ENCODE results near the gene NDRG2. TPM values are rescaled to one million over a fixed set of nuclear protein-coding genes. Genes with fewer than 3 reads are reported as not detected.

Gene NDRG2
- total and polyA plus RNA-seq, 11 donors = 187 to 661 (median 314) TPM

DNA sequence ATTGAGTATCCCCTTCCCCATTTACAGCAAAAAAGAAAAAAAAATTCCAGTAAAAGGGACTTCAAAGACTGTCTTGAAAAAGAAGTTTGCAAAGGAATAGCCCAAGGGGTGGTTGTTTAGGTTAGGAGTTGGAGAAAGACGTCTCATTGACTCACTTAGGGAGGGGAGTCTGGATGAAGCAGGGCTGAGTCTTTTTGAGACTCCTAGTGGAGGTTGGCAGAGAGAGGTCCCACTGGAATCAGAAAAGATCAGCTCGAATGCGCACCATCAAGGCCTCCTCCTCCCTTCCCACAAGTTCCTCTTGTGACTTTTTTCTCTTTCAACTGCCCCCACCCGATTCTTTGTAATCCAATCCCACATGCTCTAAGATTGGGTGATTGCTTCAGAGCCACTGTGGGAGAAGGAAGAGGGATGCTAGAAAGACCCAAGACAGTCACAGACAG is 47.2 kb upstream of the NDRG2 start:
- Histone ChIP-seq H3K4me3 (peak overlapping the region in 11 of 12 donors; percentile 68 to 99 (median 85)), H3K27ac (peak overlapping the region; percentile 86 to 99 (median 92)), H3K4me1 (peaks cover 0 to 40% (median 28%) of the 10 kb centered on the region in 12 donors), H3K36me3 (peaks cover 0 to 45% (median 38%) of the 10 kb centered on the region in 9 donors), H3K9me3 (no peaks in the 10 kb centered on the region), H3K27me3 (peaks cover 0 to 6% (median 0%) of the 10 kb centered on the region in 9 donors)
- ATAC-seq (peak in 3 of 4 donors; percentile 9 to 27 (median 27)), DNase-seq (peak in 3 of 5 donors; percentile 55 to 64 (median 58))
- WGBS, 4 donors = 36 to 47% (median 41%) methylated on average over 4 of the region's 4 CpGs
- peak in 1 of 2 donors; percentile 17 for TF ChIP-seq POLR2A (IDR thresholded peaks at IDR 0.05)
- no peak for TF ChIP-seq CTCF (IDR thresholded peaks at IDR 0.05)
- intact Hi-C loops (cut with DNase I) = loop anchor here in 1 of 10 donors (2.0 kb wide), 1 partner anchor 19 kb away; no protein-coding TSS in a partner anchor

DNA sequence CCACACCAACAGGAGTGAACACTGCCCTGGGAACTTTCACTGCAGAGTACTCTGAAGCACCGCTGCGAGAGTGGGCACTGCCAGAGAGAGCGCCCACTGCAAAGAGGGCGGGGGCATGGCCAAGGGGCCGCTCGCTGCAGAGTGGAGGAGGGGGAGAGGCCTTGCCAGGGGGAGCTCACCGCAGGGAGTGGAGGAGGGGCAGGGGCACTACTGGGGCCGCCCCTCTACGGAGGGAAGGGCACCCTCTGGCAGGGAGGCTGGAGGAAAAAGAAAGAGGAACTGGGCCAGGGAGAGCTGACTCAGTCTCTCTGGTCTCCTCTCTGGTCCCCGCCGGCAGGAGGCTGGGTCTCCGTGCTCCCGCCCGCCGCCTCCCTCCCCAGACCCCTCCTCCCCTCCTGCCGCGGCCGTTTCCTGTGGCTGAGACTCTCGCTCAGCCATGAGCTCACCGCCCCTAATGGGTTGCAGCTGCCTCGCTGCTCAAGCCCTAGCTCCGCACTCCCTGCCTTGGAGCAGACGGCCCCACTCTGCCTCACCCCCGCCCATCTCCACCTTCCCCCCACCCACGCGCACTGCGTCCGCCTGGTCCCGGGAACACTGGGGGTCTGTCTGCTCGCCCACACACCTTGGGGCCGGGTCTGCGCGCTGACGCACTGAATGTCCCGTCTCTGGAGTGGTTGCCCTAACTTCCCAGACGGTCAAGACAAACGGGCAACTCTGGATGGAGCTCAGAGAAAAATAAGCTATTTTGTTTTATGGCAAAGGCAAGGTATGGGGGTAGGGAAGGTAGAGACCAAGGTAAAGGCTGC is 46.6 kb upstream of the NDRG2 start:
- peak; percentile 90 to 95 (median 92) for DNase-seq
- H3K27ac ChIP-seq = peak overlapping the region; percentile 86 to 99 (median 92)
- peaks cover 0 to 40% (median 28%) of the 10 kb centered on the region in 12 donors for H3K4me1 ChIP-seq
- peaks cover 0 to 6% (median 0%) of the 10 kb centered on the region in 9 donors for H3K27me3 ChIP-seq
- ATAC-seq = peak; percentile 69 to 81 (median 74)
- intact Hi-C loops (cut with DNase I) = loop anchor here in 3 of 10 donors (1.0 to 2.0 kb wide), 4 partner anchors 19 to 33 kb away; no protein-coding TSS in a partner anchor
- TF ChIP-seq CTCF (IDR thresholded peaks at IDR 0.05) = peak in 1 of 12 donors; percentile 20
- TF ChIP-seq POLR2A (IDR thresholded peaks at IDR 0.05) = peak in 1 of 2 donors; percentile 39
- H3K36me3 ChIP-seq = peaks cover 0 to 39% (median 32%) of the 10 kb centered on the region in 9 donors
- peak overlapping the region; percentile 68 to 99 (median 82) for H3K4me3 ChIP-seq
- 2 to 8% (median 3%) methylated on average over 30 to 37 of the region's 37 CpGs for whole genome bisulfite sequencing, 4 donors
- H3K9me3 ChIP-seq = no peaks in the 10 kb centered on the region

DNA sequence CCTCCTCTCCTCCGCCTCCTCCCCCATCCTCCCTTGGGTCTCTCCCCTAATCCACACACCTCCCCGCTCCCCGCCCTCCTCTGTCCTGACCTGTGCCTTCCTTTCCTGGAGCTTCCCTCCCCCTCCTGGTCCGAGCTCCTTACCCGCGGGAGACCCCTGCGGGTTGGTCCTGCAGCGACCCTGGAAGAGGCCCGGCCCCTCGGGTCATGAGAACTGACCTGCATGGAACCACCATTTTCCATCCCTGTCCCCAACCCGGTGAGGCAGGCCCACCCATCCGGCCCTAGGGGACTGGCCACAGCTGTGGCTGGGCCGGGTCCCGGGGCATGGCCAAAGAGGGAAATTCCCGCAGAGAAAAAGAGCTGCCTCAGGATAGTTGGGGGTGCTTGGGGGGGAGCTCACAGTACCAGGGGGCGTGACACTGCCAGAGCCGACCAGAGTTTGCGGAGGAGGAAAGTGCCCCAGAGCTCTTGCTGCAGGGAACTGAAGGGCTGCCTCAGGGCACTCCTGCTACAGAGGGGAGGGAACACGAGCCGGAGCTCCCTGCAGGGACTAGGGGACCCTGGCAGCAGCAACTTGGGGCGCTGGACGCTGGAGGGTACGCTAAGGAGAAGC is 45.9 kb upstream of the NDRG2 start:
- Histone ChIP-seq H3K36me3 (peaks cover 0 to 32% (median 24%) of the 10 kb centered on the region in 9 donors), H3K27me3 (peaks cover 0 to 6% (median 0%) of the 10 kb centered on the region in 9 donors), H3K4me3 (peak overlapping the region; percentile 68 to 99 (median 82)), H3K9me3 (no peaks in the 10 kb centered on the region), H3K4me1 (peaks cover 0 to 40% (median 28%) of the 10 kb centered on the region in 12 donors), H3K27ac (peak overlapping the region; percentile 86 to 99 (median 92))
- WGBS, 4 donors = 0 to 1% (median 1%) methylated on average over 20 to 23 of the region's 23 CpGs
- TF ChIP-seq CTCF (IDR thresholded peaks at IDR 0.05) = peak in 1 of 12 donors; percentile 12
- TF ChIP-seq POLR2A (IDR thresholded peaks at IDR 0.05) = no peak
- ATAC-seq = peak; percentile 16 to 50 (median 24)
- intact Hi-C loops (cut with DNase I) = loop anchor here in 4 of 10 donors (1.0 to 2.0 kb wide), 5 partner anchors 20 to 34 kb away; no protein-coding TSS in a partner anchor
- peak; percentile 61 to 82 (median 70) for DNase-seq
